GM12874 (cell line): Measurements from ENCODE around the gene TMIGD3.

Source experiments
- CTCF ChIP-seq: IDR thresholded peaks from 2 replicates; pipeline ENCODE4 v1.5.1; 2011; ENCODE audit warnings: low read depth, mild to moderate bottlenecking, control low read depth, low read length, moderate library complexity; ENCODE audit not compliant: insufficient read depth

The TMIGD3 gene

GRCh38 chr1:111489604-111490003 is 13.8 kb downstream of the TMIGD3 start:
- no peak for TF ChIP-seq CTCF

- TF ChIP-seq CTCF: no peak
Measured at GRCh38 chr1:111488669-111489068, 14.8 kb downstream of the TMIGD3 start.

GRCh38 chr1:111487133-111487532 is 16.3 kb downstream of the TMIGD3 start:
- TF ChIP-seq CTCF: no peak

GRCh38 chr1:111486431-111486830 is 17.0 kb downstream of the TMIGD3 start:
- no peak for TF ChIP-seq CTCF

- TF ChIP-seq CTCF: no peak
Measured at GRCh38 chr1:111484391-111485026, 18.9 kb downstream of the TMIGD3 start.

GRCh38 chr1:111483876-111484275 is 19.6 kb downstream of the TMIGD3 start:
- no peak for TF ChIP-seq CTCF

GRCh38 chr1:111483166-111483565 is 20.3 kb downstream of the TMIGD3 start:
- TF ChIP-seq CTCF: no peak
